HuH-7.5 (cell line): ENCODE measurements around the gene BAZ2B.

Experiments
- DNase-seq: peaks from one replicate; pipeline ENCODE4 v3.0.0; 2011; ENCODE audit warnings: low spot score

BAZ2B gene

GRCh38 chr2:159461076-159461475 is 155.3 kb downstream of the BAZ2B start:
- DNase-seq, result no peak

GRCh38 chr2:159460227-159460626 is 156.1 kb downstream of the BAZ2B start:
- no peak for DNase-seq

GRCh38 chr2:159459279-159459678 is 157.1 kb downstream of the BAZ2B start:
- DNase-seq, result no peak

GRCh38 chr2:159457589-159457988 is 158.8 kb downstream of the BAZ2B start:
- DNase-seq, result no peak

GRCh38 chr2:159456500-159457426 is 159.6 kb downstream of the BAZ2B start:
- DNase-seq, result no peak

- no peak for DNase-seq
These were observed 160.9 kb downstream of the BAZ2B start for GRCh38 chr2:159455330-159455918.

- no peak for DNase-seq
These were observed 162.2 kb downstream of the BAZ2B start for GRCh38 chr2:159454185-159454584.

- no peak for DNase-seq
These were observed 166.2 kb downstream of the BAZ2B start for GRCh38 chr2:159450180-159450579.

GRCh38 chr2:159449504-159450124 is 166.7 kb downstream of the BAZ2B start:
- DNase-seq, result no peak

- DNase-seq, result no peak
These were observed 169.5 kb downstream of the BAZ2B start for GRCh38 chr2:159446817-159447216.

- no peak for DNase-seq
These were observed 170.1 kb downstream of the BAZ2B start for GRCh38 chr2:159446201-159446600.

GRCh38 chr2:159445307-159445706 is 171.0 kb downstream of the BAZ2B start:
- no peak for DNase-seq

GRCh38 chr2:159444754-159445153 is 171.6 kb downstream of the BAZ2B start:
- DNase-seq, result no peak

- no peak for DNase-seq
These were observed 174.0 kb downstream of the BAZ2B start for GRCh38 chr2:159442159-159442852.

- no peak for DNase-seq
These were observed 175.2 kb downstream of the BAZ2B start for GRCh38 chr2:159441182-159441581.

GRCh38 chr2:159439421-159439820 is 176.9 kb downstream of the BAZ2B start:
- no peak for DNase-seq

GRCh38 chr2:159438720-159439353 is 177.5 kb downstream of the BAZ2B start:
- no peak for DNase-seq

GRCh38 chr2:159438284-159438683 is 178.1 kb downstream of the BAZ2B start:
- no peak for DNase-seq

- no peak for DNase-seq
These were observed 183.7 kb downstream of the BAZ2B start for GRCh38 chr2:159432610-159433009.

- DNase-seq, result no peak
These were observed 189.3 kb downstream of the BAZ2B start for GRCh38 chr2:159427048-159427447.

GRCh38 chr2:159419403-159419802 is 196.9 kb downstream of the BAZ2B start:
- DNase-seq, result no peak

GRCh38 chr2:159411460-159411859 is 204.9 kb downstream of the BAZ2B start:
- no peak for DNase-seq
